GM21528 (cell line): ENCODE data around the gene REC114.
"Not testable (repeated sequence)": the region's sequence is repeated elsewhere in the genome, so short reads cannot be mapped to it uniquely, and the experiment has no call there.

Source experiments
- ATAC-seq: cut with Tn5 transposase; IDR thresholded peaks from one replicate; pipeline ENCODE4 v1.9.1; 2021; ENCODE audit warnings: mild to moderate bottlenecking, moderate library complexity; ENCODE audit not compliant: unreplicated experiment, low FRiP score

REC114 gene

GRCh38 chr15:73442968-73443367, at the start of gene REC114:
TSS of gene REC114 (plus strand) at chr15:73443164. CDS start at chr15:73443186, 22 bp downstream.
- ATAC-seq, result no peak

GRCh38 chr15:73393336-73393735, 49.6 kb upstream of the REC114 start:
- ATAC-seq, result no peak

GRCh38 chr15:73394782-73395181, 48.2 kb upstream of the REC114 start:
- no peak for ATAC-seq

- no peak for ATAC-seq
Observed at GRCh38 chr15:73395671-73396070, 47.3 kb upstream of the REC114 start.

- no peak for ATAC-seq
Observed at GRCh38 chr15:73397461-73397860, 45.5 kb upstream of the REC114 start.

GRCh38 chr15:73398861-73399260, 44.1 kb upstream of the REC114 start:
- no peak for ATAC-seq

- not testable (repeated sequence) for ATAC-seq
Observed at GRCh38 chr15:73400222-73400621, 42.7 kb upstream of the REC114 start.

- ATAC-seq, result no peak
Observed at GRCh38 chr15:73403171-73403570, 39.8 kb upstream of the REC114 start.

GRCh38 chr15:73414876-73415275, 28.1 kb upstream of the REC114 start:
- no peak for ATAC-seq

GRCh38 chr15:73424506-73424905, 18.5 kb upstream of the REC114 start:
- ATAC-seq, result no peak

GRCh38 chr15:73425510-73425909, 17.5 kb upstream of the REC114 start:
- no peak for ATAC-seq

- ATAC-seq, result no peak
Observed at GRCh38 chr15:73426323-73426994, 16.5 kb upstream of the REC114 start.

- ATAC-seq, result not testable (repeated sequence)
Observed at GRCh38 chr15:73431329-73431728, 11.6 kb upstream of the REC114 start.

GRCh38 chr15:73433873-73434272, 9.1 kb upstream of the REC114 start:
- ATAC-seq, result no peak

- ATAC-seq, result no peak
Observed at GRCh38 chr15:73436613-73437012, 6.4 kb upstream of the REC114 start.

- ATAC-seq, result no peak
Observed at GRCh38 chr15:73437543-73438109, 5.3 kb upstream of the REC114 start.

- no peak for ATAC-seq
Observed at GRCh38 chr15:73438651-73439050, 4.3 kb upstream of the REC114 start.

- ATAC-seq, result no peak
Observed at GRCh38 chr15:73440571-73440970, 2.4 kb upstream of the REC114 start.

GRCh38 chr15:73442421-73442820, 543 bp upstream of the REC114 start:
- ATAC-seq, result no peak

GRCh38 chr15:73447471-73447870, 4.5 kb downstream of the REC114 start:
- ATAC-seq, result not testable (repeated sequence)

GRCh38 chr15:73448158-73448758, 5.3 kb downstream of the REC114 start:
- not testable (repeated sequence) for ATAC-seq

- ATAC-seq, result not testable (repeated sequence)
Observed at GRCh38 chr15:73449980-73450379, 7.0 kb downstream of the REC114 start.
